ENCODE measurements around the gene SLIRP. TPM values are rescaled to one million over a fixed set of nuclear protein-coding genes. Genes with fewer than 3 reads are reported as not detected.
A peak's percentile ranks its signal among the peaks of the same experiment; 100 is the strongest.

SLIRP gene
- total RNA-seq, 1 donor from 2014 or later, result 58.0 TPM

- TF ChIP-seq CTCF (IDR thresholded peaks at IDR 0.05), result no peak
- Histone ChIP-seq H3K4me1 (no peaks in the 10 kb centered on the region), H3K9me3 (no peaks in the 10 kb centered on the region), H3K27me3 (ENCODE audit: low read depth) (no peaks in the 10 kb centered on the region), H3K27ac (no peak overlapping the region), H3K4me3 (no peak overlapping the region), H3K36me3 (peaks cover 64% of the 10 kb centered on the region)
- DNase-seq, result no peak
- intact Hi-C loops (cut with DNase I), result no loop called here
- no peak for ATAC-seq
Observed at GRCh38 chr14:77673193-77673592, 34.7 kb upstream of the SLIRP start.

- intact Hi-C loops (cut with DNase I), result no loop called here
- Histone ChIP-seq H3K36me3 (peaks cover 79% of the 10 kb centered on the region), H3K27ac (no peak overlapping the region), H3K4me1 (no peaks in the 10 kb centered on the region), H3K27me3 (ENCODE audit: low read depth) (no peaks in the 10 kb centered on the region), H3K4me3 (no peak overlapping the region), H3K9me3 (no peaks in the 10 kb centered on the region)
- no peak for DNase-seq
- no peak for TF ChIP-seq CTCF (IDR thresholded peaks at IDR 0.05)
- ATAC-seq, result no peak
Observed at GRCh38 chr14:77674931-77675330, 33.0 kb upstream of the SLIRP start.

- H3K9me3 ChIP-seq, result no peaks in the 10 kb centered on the region
- ATAC-seq, result peak; percentile 17 to 58
- H3K27me3 ChIP-seq (ENCODE audit: low read depth), result no peaks in the 10 kb centered on the region
- H3K4me1 ChIP-seq, result peaks cover 7% of the 10 kb centered on the region
- H3K4me3 ChIP-seq, result no peak overlapping the region
- TF ChIP-seq CTCF (IDR thresholded peaks at IDR 0.05), result no peak
- H3K36me3 ChIP-seq, result peaks cover 56% of the 10 kb centered on the region
- DNase-seq, result no peak
- intact Hi-C loops (cut with DNase I), result no loop called here
- no peak overlapping the region for H3K27ac ChIP-seq
Observed at GRCh38 chr14:77681196-77682157, 26.4 kb upstream of the SLIRP start.

- no peak for TF ChIP-seq CTCF (IDR thresholded peaks at IDR 0.05)
- intact Hi-C loops (cut with DNase I), result no loop called here
- no peak for DNase-seq
- Histone ChIP-seq H3K9me3 (no peaks in the 10 kb centered on the region), H3K27ac (no peak overlapping the region), H3K4me1 (peaks cover 7% of the 10 kb centered on the region), H3K27me3 (ENCODE audit: low read depth) (no peaks in the 10 kb centered on the region), H3K36me3 (peaks cover 54% of the 10 kb centered on the region), H3K4me3 (no peak overlapping the region)
- ATAC-seq, result peak in 1 of 2 donors; percentile 86
Observed at GRCh38 chr14:77682158-77682553, 25.7 kb upstream of the SLIRP start.

GRCh38 chr14:77691259-77691658, 16.6 kb upstream of the SLIRP start:
- TF ChIP-seq CTCF (IDR thresholded peaks at IDR 0.05), result no peak
- intact Hi-C loops (cut with DNase I), result no loop called here
- DNase-seq (no peak), ATAC-seq (no peak)
- H3K9me3 ChIP-seq, result no peaks in the 10 kb centered on the region
- H3K4me3 ChIP-seq, result no peak overlapping the region
- no peak overlapping the region for H3K27ac ChIP-seq
- peaks cover 82% of the 10 kb centered on the region for H3K36me3 ChIP-seq
- no peaks in the 10 kb centered on the region for H3K4me1 ChIP-seq
- no peaks in the 10 kb centered on the region for H3K27me3 ChIP-seq (ENCODE audit: low read depth)

Data from lower lobe of right lung (tissue), 2 donors.